Uterus (tissue), 4 donors: Measurements from ENCODE around the gene TIMMDC1. TPM values are rescaled to one million over a fixed set of nuclear protein-coding genes. Genes with fewer than 3 reads are reported as not detected.

Experiments
- DNase-seq, 2 donors: peaks; one replicate each; pipeline ENCODE4 v3.0.0-alpha.2; 2019 to 2020
- H3K27ac ChIP-seq, 2 donors: fragments of 200-600 bp; sonication (generic); 1 replicate in 1 of 2; 2 replicates in 1 of 2; pipeline ENCODE4 v1.5.1; 2016 to 2018
- H3K27me3 ChIP-seq, 2 donors: fragments of 200-600 bp; sonication (generic); one replicate each; pipeline ENCODE4 v1.5.1; 2018 to 2019; ENCODE audit warnings: control low read depth in 1 of 2
- H3K36me3 ChIP-seq, 2 donors: fragments of 200-600 bp; sonication (generic); one replicate each; pipeline ENCODE4 v1.5.1; 2019; ENCODE audit warnings: control low read depth in 1 of 2
- H3K4me1 ChIP-seq, 2 donors: fragments of 200-600 bp; sonication (generic); one replicate each; pipeline ENCODE4 v1.5.1; 2018 to 2019; ENCODE audit warnings: control low read depth in 1 of 2
- H3K4me3 ChIP-seq, 2 donors: fragments of 200-600 bp; sonication (generic); 1 replicate in 1 of 2; 2 replicates in 1 of 2; pipeline ENCODE4 v1.5.1; 2018 to 2019; ENCODE audit warnings: mild to moderate bottlenecking in 1 of 2
- H3K9me3 ChIP-seq, 2 donors: fragments of 200-600 bp; sonication (generic); one replicate each; pipeline ENCODE4 v1.5.1; 2019; ENCODE audit warnings: control low read depth in 1 of 2
- POLR2A ChIP-seq, 2 donors: fragments of 450-650 bp; IDR thresholded peaks; one replicate each; pipeline ENCODE4 v1.6.1; 2016; ENCODE audit warnings: antibody characterized with exemption in 2 of 2, mild to moderate bottlenecking in 1 of 2, moderate library complexity in 1 of 2
- intact Hi-C: fragments of 100-400 bp; cut with DNase I; formaldehyde crosslinking; loops from one replicate; pipeline ENCODE4 v1.15.1; 2023; ENCODE audit warnings: low total_unique reads
- total RNA-seq, 4 donors: library from RNA; depleted of rRNA in 3 of 4; stranded (reverse); fragments of >200 nt in 3 of 4; gene quantifications; one replicate each; pipeline versions ENCODE4 v1.1.0 to v1.2.4, GENCODE V29; 2014 to 2023
- TF ChIP-seq, protein P1 (sequence below), 4 experiments: fragments of 200-600 bp in 2 of 4; fragments of 450-650 bp in 2 of 4; sonication (generic) in 2 of 4; IDR thresholded peaks; one replicate each; pipeline ENCODE4 v1.5.1; 2016 to 2019; ENCODE audit warnings: antibody characterized with exemption in 4 of 4, mild to moderate bottlenecking in 2 of 4, moderate library complexity in 1 of 4
- donor health status: DM: yes; HTN: yes; CAD: no.

Gene TIMMDC1
- total RNA-seq, 4 donors from 2014 or later, result 15.1 to 83.4 (median 31.4) TPM

DNA sequence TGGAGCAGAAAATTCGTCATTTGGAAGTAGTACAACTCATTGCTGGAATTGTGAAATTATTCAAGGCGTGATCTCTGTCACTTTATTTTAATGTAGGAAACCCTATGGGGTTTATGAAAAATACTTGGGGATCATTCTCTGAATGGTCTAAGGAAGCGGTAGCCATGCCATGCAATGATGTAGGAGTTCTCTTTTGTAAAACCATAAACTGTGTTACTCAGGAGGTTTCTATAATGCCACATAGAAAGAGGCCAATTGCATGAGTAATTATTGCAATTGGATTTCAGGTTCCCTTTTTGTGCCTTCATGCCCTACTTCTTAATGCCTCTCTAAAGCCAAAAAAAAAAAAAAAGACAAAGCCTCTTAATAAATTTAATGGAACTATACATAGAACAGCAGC lies 5.5 kb upstream of the TIMMDC1 start:
- intact Hi-C loops, result no loop called here
- no peaks in the 10 kb centered on the region for H3K4me1 ChIP-seq
- no peak overlapping the region for H3K4me3 ChIP-seq
- H3K9me3 ChIP-seq, result no peaks in the 10 kb centered on the region
- H3K27me3 ChIP-seq, result no peaks in the 10 kb centered on the region
- no peak for DNase-seq
- no peaks in the 10 kb centered on the region for H3K36me3 ChIP-seq
- TF ChIP-seq, protein P1, sequence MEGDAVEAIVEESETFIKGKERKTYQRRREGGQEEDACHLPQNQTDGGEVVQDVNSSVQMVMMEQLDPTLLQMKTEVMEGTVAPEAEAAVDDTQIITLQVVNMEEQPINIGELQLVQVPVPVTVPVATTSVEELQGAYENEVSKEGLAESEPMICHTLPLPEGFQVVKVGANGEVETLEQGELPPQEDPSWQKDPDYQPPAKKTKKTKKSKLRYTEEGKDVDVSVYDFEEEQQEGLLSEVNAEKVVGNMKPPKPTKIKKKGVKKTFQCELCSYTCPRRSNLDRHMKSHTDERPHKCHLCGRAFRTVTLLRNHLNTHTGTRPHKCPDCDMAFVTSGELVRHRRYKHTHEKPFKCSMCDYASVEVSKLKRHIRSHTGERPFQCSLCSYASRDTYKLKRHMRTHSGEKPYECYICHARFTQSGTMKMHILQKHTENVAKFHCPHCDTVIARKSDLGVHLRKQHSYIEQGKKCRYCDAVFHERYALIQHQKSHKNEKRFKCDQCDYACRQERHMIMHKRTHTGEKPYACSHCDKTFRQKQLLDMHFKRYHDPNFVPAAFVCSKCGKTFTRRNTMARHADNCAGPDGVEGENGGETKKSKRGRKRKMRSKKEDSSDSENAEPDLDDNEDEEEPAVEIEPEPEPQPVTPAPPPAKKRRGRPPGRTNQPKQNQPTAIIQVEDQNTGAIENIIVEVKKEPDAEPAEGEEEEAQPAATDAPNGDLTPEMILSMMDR (IDR thresholded peaks at IDR 0.05), result no peak
- TF ChIP-seq POLR2A (IDR thresholded peaks at IDR 0.05), result no peak
- H3K27ac ChIP-seq, result no peak overlapping the region

DNA sequence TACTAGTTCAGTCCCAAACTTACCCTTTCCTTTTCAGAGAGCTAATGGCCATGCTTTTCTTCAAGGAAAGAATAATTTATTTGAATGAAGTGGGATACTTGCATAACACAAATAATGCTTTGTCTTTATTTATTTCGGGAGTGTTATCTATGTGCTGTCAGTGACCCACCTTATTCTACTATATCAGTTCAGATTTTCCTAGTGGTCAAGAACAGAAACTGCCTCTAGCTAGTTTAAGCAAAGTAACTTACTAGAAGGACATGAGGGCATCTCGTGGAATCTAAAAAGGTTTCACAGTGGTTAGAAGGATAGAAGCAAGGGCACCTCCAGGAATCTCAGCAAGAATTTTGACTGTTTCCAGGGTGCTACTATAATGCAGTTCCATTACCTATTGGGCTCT lies 3.8 kb upstream of the TIMMDC1 start:
- TF ChIP-seq, protein P1 (IDR thresholded peaks at IDR 0.05), result no peak
- TF ChIP-seq POLR2A (IDR thresholded peaks at IDR 0.05), result no peak
- H3K36me3 ChIP-seq, result no peaks in the 10 kb centered on the region
- no peak for DNase-seq
- intact Hi-C loops, result no loop called here
- H3K4me3 ChIP-seq, result no peak overlapping the region
- H3K9me3 ChIP-seq, result no peaks in the 10 kb centered on the region
- no peaks in the 10 kb centered on the region for H3K27me3 ChIP-seq
- peaks cover 2 to 3% of the 10 kb centered on the region in 2 donors for H3K4me1 ChIP-seq
- no peak overlapping the region for H3K27ac ChIP-seq

DNA sequence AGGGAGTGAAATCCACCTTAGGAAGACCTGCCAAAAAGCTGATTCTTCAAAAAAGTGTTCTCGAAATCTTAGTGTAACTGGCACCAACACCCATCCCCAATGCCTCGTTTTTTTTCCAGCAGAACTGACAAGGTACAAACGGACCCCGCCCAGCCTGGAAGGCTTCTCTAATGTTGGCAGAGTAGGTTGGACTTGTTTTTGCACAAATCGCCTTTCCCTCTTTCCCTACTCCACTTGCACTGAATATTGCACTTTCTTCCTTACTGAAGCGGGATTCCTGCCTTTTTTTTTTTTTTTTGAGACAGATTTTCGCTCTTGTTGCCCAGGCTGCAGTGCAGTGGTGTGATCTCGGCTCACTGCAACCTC lies 544 bp upstream of the TIMMDC1 start:
- peak in 1 of 2 donors; percentile 19 for DNase-seq
- Histone ChIP-seq H3K27ac (peak overlapping the region; percentile 85 to 87), H3K4me1 (peaks cover 5 to 6% of the 10 kb centered on the region in 2 donors), H3K4me3 (peak overlapping the region; percentile 87 to 95), H3K36me3 (no peaks in the 10 kb centered on the region), H3K27me3 (no peaks in the 10 kb centered on the region), H3K9me3 (no peaks in the 10 kb centered on the region)
- intact Hi-C loops, result no loop called here
- TF ChIP-seq, protein P1 (IDR thresholded peaks at IDR 0.05), result no peak
- no peak for TF ChIP-seq POLR2A (IDR thresholded peaks at IDR 0.05)

DNA sequence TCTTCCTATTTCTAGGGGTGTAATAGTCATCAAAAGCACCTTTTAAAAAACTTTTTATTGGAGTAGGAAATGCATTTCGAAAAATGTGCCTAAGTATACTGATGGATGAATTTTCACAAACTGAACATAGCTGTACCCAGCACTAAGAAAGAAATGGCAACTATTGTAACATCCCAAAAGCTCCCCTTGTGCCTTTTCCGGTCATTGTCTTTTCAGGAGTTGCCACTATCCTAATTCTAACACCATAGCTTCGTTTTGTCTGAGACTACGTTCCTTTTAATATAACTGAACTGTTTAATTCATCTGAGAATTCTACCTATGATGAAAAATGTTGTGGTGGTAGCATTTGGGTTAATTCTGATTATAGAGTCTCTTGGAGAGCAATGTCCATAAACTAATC lies 1.9 kb downstream of the TIMMDC1 start:
- H3K9me3 ChIP-seq, result no peaks in the 10 kb centered on the region
- H3K4me3 ChIP-seq, result no peak overlapping the region
- no peak for DNase-seq
- TF ChIP-seq POLR2A (IDR thresholded peaks at IDR 0.05), result no peak
- TF ChIP-seq, protein P1 (IDR thresholded peaks at IDR 0.05), result no peak
- no peaks in the 10 kb centered on the region for H3K36me3 ChIP-seq
- peaks cover 5 to 6% of the 10 kb centered on the region in 2 donors for H3K4me1 ChIP-seq
- H3K27ac ChIP-seq, result no peak overlapping the region
- no peaks in the 10 kb centered on the region for H3K27me3 ChIP-seq
- intact Hi-C loops, result no loop called here

DNA sequence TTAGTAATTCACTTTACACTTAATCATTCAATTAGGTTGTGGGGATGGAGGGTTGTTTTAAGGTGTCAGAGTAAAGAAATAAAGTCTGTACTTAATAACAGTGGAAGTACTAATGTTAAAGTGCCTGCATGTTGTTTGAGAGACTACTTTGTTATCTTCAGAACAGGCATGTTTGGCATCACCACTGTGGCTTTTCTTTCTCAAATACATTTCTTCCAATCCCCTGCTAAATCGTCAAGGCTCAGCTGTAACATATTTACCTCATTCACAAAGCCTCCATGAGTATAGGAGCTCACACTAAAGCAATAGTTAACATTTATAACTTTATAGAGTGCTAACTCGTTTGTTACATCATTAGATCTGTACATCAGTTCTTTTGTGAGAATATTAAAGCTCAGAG lies 2.6 kb downstream of the TIMMDC1 start:
- TF ChIP-seq, protein P1 (IDR thresholded peaks at IDR 0.05), result no peak
- TF ChIP-seq POLR2A (IDR thresholded peaks at IDR 0.05), result no peak
- no peak for DNase-seq
- Histone ChIP-seq H3K9me3 (no peaks in the 10 kb centered on the region), H3K4me3 (no peak overlapping the region), H3K27me3 (no peaks in the 10 kb centered on the region), H3K4me1 (peaks cover 5 to 6% of the 10 kb centered on the region in 2 donors), H3K27ac (no peak overlapping the region), H3K36me3 (no peaks in the 10 kb centered on the region)
- intact Hi-C loops, result no loop called here
